HEK293 (cell line): ENCODE data around the gene SPDYC.
A peak's percentile ranks its signal among the peaks of the same experiment; 100 is the strongest.

Experiments
- CTCF ChIA-PET: fragments of 350-600 bp; formaldehyde crosslinking; extraction: SDS; loops from one replicate; lab custom pipeline; 2021; ENCODE audit warnings: antibody characterized with exemption; lab: Yijun Ruan, JAX
- POLR2A ChIA-PET: fragments of 300-600 bp; formaldehyde crosslinking; extraction: SDS; loops from one replicate; lab custom pipeline; 2020; ENCODE audit warnings: antibody characterized with exemption, inconsistent platforms; lab: Yijun Ruan, JAX
- H3K27ac ChIP-seq: fragments of 200-500 bp; sonication (Bioruptor generic); 2 replicates; pipeline ENCODE4 v1.5.1; 2014; ENCODE audit warnings: low read depth, low read length, control low read depth, inconsistent platforms; ENCODE audit errors: extremely low read depth
- H3K36me3 ChIP-seq, 2 experiments: fragments of 200-500 bp in 1 of 2; sonication (Bioruptor generic) in 1 of 2; 1 replicate in 1 of 2; 2 replicates in 1 of 2; pipeline ENCODE4 v1.5.1; 2014 to 2017; ENCODE audit warnings: inconsistent platforms in 2 of 2, low read length in 2 of 2; ENCODE audit not compliant: control insufficient read depth in 2 of 2, insufficient read depth in 1 of 2
- H3K4me1 ChIP-seq: fragments of 200-500 bp; sonication (Bioruptor generic); 2 replicates; pipeline ENCODE4 v1.5.1; 2014; ENCODE audit warnings: mild to moderate bottlenecking, low read length, inconsistent platforms; ENCODE audit not compliant: control insufficient read depth, insufficient read depth
- H3K4me3 ChIP-seq: 2 replicates; pipeline ENCODE4 v1.5.1; 2011; ENCODE audit warnings: low read depth, mild to moderate bottlenecking, control low read depth, low read length, moderate library complexity
- H3K9me3 ChIP-seq: fragments of 200-500 bp; sonication (Bioruptor generic); 2 replicates; pipeline ENCODE4 v1.5.1; 2014; ENCODE audit warnings: low read depth, low read length, inconsistent platforms; ENCODE audit not compliant: control insufficient read depth, insufficient read depth
- FEZF1 ChIP-seq: fragments of 450-650 bp; formaldehyde crosslinking; IDR thresholded peaks from 2 replicates; pipeline ENCODE4 v1.5.1; 2016; ENCODE audit warnings: missing biosample characterization, missing genetic modification characterization
- HOXC10 ChIP-seq: sonication (generic); formaldehyde crosslinking; IDR thresholded peaks from 2 replicates; pipeline ENCODE4 v1.8.1; 2023; ENCODE audit warnings: mild to moderate bottlenecking, missing genetic modification reagents
- KLF1 ChIP-seq: fragments of 450-650 bp; formaldehyde crosslinking; IDR thresholded peaks from 2 replicates; pipeline ENCODE4 v1.5.1; 2016; ENCODE audit warnings: missing biosample characterization, missing genetic modification characterization
- KLF10 ChIP-seq: fragments of 450-650 bp; IDR thresholded peaks from 2 replicates; pipeline ENCODE4 v1.5.1; 2018; ENCODE audit warnings: missing biosample characterization, mild to moderate bottlenecking, missing genetic modification characterization
- SCRT1 ChIP-seq: fragments of 450-650 bp; formaldehyde crosslinking; IDR thresholded peaks from 2 replicates; pipeline ENCODE4 v1.5.1; 2016; ENCODE audit warnings: missing biosample characterization, missing genetic modification characterization, borderline replicate concordance
- SP3 ChIP-seq: fragments of 450-650 bp; formaldehyde crosslinking; IDR thresholded peaks from 2 replicates; pipeline ENCODE4 v1.5.1; 2016; ENCODE audit warnings: missing biosample characterization, missing genetic modification characterization
- ZBTB17 ChIP-seq: fragments of 450-650 bp; formaldehyde crosslinking; IDR thresholded peaks from 2 replicates; pipeline ENCODE4 v1.5.1; 2016; ENCODE audit warnings: missing biosample characterization, missing genetic modification characterization
- ZEB2 ChIP-seq: fragments of 450-650 bp; formaldehyde crosslinking; IDR thresholded peaks from 2 replicates; pipeline ENCODE4 v1.5.1; 2016; ENCODE audit warnings: missing biosample characterization, missing genetic modification characterization
- ZFP69B ChIP-seq: fragments of 450-650 bp; formaldehyde crosslinking; IDR thresholded peaks from 2 replicates; pipeline ENCODE4 v1.5.1; 2016; ENCODE audit warnings: missing biosample characterization, missing genetic modification characterization
- ZNF10 ChIP-seq: fragments of 450-650 bp; formaldehyde crosslinking; IDR thresholded peaks from 2 replicates; pipeline ENCODE4 v1.5.1; 2017; ENCODE audit warnings: missing biosample characterization, missing genetic modification characterization
- ZNF140 ChIP-seq: fragments of 450-650 bp; formaldehyde crosslinking; IDR thresholded peaks from 2 replicates; pipeline ENCODE4 v1.5.1; 2016; ENCODE audit warnings: missing biosample characterization, missing genetic modification characterization
- ZNF175 ChIP-seq: fragments of 450-650 bp; formaldehyde crosslinking; IDR thresholded peaks from 2 replicates; pipeline ENCODE4 v1.5.1; 2016; ENCODE audit warnings: missing biosample characterization, missing genetic modification characterization
- ZNF239 ChIP-seq: fragments of 450-650 bp; formaldehyde crosslinking; IDR thresholded peaks from 2 replicates; pipeline ENCODE4 v1.5.1; 2016; ENCODE audit warnings: missing biosample characterization, missing genetic modification characterization
- ZNF426 ChIP-seq: fragments of 450-650 bp; formaldehyde crosslinking; IDR thresholded peaks from 2 replicates; pipeline ENCODE4 v1.5.1; 2017; ENCODE audit warnings: missing biosample characterization, missing genetic modification characterization, mild to moderate bottlenecking, inconsistent platforms, moderate library complexity
- ZNF514 ChIP-seq: fragments of 450-650 bp; formaldehyde crosslinking; IDR thresholded peaks from 2 replicates; pipeline ENCODE4 v1.5.1; 2016; ENCODE audit warnings: missing biosample characterization, missing genetic modification characterization
- ZNF549 ChIP-seq: fragments of 450-650 bp; IDR thresholded peaks from 2 replicates; pipeline ENCODE4 v1.5.1; 2018; ENCODE audit warnings: missing biosample characterization, missing genetic modification characterization, mild to moderate bottlenecking, inconsistent platforms, moderate library complexity
- ZNF560 ChIP-seq: fragments of 450-650 bp; formaldehyde crosslinking; IDR thresholded peaks from 2 replicates; pipeline ENCODE4 v1.5.1; 2017; ENCODE audit warnings: missing biosample characterization, missing genetic modification characterization, borderline replicate concordance
- ZNF701 ChIP-seq: fragments of 450-650 bp; formaldehyde crosslinking; IDR thresholded peaks from 2 replicates; pipeline ENCODE4 v1.5.1; 2016; ENCODE audit warnings: missing biosample characterization, missing genetic modification characterization
- ZNF830 ChIP-seq: fragments of 450-650 bp; IDR thresholded peaks from 2 replicates; pipeline ENCODE4 v1.5.0; 2018; ENCODE audit warnings: missing biosample characterization, missing genetic modification characterization, low read depth, mild to moderate bottlenecking, moderate library complexity
- ZNF843 ChIP-seq: fragments of 450-650 bp; formaldehyde crosslinking; IDR thresholded peaks from 2 replicates; pipeline ENCODE4 v1.5.1; 2016; ENCODE audit warnings: missing biosample characterization, missing genetic modification characterization
- ZSCAN23 ChIP-seq: fragments of 450-650 bp; formaldehyde crosslinking; IDR thresholded peaks from 2 replicates; pipeline ENCODE4 v1.5.1; 2016; ENCODE audit warnings: missing biosample characterization, missing genetic modification characterization
- TF ChIP-seq, protein P1 (sequence below): fragments of 450-650 bp; formaldehyde crosslinking; IDR thresholded peaks from 2 replicates; pipeline ENCODE4 v1.5.1; 2016; ENCODE audit warnings: missing biosample characterization, missing genetic modification characterization
- TF ChIP-seq, protein P2 (sequence below): fragments of 450-650 bp; IDR thresholded peaks from 2 replicates; pipeline ENCODE4 v1.5.1; 2018; ENCODE audit warnings: missing biosample characterization, missing genetic modification characterization
- TF ChIP-seq, protein P3 (sequence below): fragments of 450-650 bp; formaldehyde crosslinking; IDR thresholded peaks from 2 replicates; pipeline ENCODE4 v1.5.1; 2017; ENCODE audit warnings: missing biosample characterization, missing genetic modification characterization
- TF ChIP-seq, protein P4 (sequence below): fragments of 450-650 bp; formaldehyde crosslinking; IDR thresholded peaks from 2 replicates; pipeline ENCODE4 v1.5.1; 2017; ENCODE audit warnings: missing biosample characterization, missing genetic modification characterization
- TF ChIP-seq, protein P5 (sequence below): fragments of 450-650 bp; IDR thresholded peaks from 2 replicates; pipeline ENCODE4 v1.5.1; 2018; ENCODE audit warnings: missing biosample characterization, mild to moderate bottlenecking, missing genetic modification characterization
- TF ChIP-seq, protein P6 (sequence below): fragments of 450-650 bp; formaldehyde crosslinking; IDR thresholded peaks from 2 replicates; pipeline ENCODE4 v1.5.1; 2016; ENCODE audit warnings: missing biosample characterization, missing genetic modification characterization

Gene SPDYC

DNA sequence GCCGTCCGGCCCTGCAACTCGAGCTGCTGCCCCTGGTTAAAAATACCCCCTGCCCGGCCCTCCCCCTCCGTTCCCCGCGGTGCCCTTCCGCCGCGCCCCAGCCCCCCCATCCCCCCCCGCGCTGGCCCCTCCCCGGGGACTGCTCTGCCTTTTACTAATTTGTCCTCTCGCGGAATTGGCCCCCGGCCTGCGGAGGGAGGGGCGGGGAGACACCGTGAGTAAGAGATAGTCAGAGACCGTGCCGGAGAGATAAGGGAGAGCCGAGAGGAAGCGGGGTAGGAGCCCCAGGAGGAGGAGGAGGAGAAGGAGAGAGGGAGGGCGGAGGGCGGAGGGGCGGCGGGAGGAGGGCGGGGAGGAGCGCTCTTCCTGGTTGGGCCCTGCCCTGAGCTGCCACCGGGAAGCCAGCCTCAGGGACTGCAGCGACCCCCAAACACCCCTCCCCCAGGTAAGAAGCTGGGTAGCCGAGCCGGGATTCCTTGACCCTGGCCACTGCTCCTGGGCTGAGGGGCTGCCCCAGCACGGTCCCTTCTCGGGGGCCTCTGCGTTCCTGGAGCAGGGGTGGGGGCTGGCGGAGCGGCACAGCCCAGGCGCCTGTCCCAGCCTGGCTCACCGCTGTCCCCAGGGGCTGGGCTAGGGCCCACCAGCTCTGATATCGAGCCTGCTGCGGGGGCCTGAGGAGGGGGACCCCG, 11.7 kb downstream of the SPDYC start, which contains the start of gene CAPN1:
CAPN1 (plus strand) TSS at position 360 of the 689 bp plus-strand sequence. CDS start 774 bp downstream, outside the sequence.
- no peaks in the 10 kb centered on the region for H3K9me3 ChIP-seq
- H3K4me1 ChIP-seq: no peaks in the 10 kb centered on the region
- ChIA-PET CTCF (interaction anchor here (0.6 to 2.4 kb wide), 11 partner anchors 15 to 169 kb away, joined by 3 to 6 read pairs (median 3); partner anchors contain the start of genes ARL2 and ZNHIT2), POLR2A (interaction anchor here (0.5 to 2.8 kb wide), 13 partner anchors 36 to 403 kb away, joined by 3 to 23 read pairs (median 5); partner anchors contain the start of genes FAU, MRPL49, POLA2 and TM7SF2)
- peak within 1 kb of the TSS; percentile 80; the same call in 1 of the 2 replicates for H3K27ac ChIP-seq
- H3K4me3 ChIP-seq: peak within 1 kb of the TSS; percentile 91
- peaks cover 0 to 34% of the 10 kb centered on the region in 2 experiments; a peak in 1 of 3 replicates for H3K36me3 ChIP-seq
- TF ChIP-seq, protein P1, sequence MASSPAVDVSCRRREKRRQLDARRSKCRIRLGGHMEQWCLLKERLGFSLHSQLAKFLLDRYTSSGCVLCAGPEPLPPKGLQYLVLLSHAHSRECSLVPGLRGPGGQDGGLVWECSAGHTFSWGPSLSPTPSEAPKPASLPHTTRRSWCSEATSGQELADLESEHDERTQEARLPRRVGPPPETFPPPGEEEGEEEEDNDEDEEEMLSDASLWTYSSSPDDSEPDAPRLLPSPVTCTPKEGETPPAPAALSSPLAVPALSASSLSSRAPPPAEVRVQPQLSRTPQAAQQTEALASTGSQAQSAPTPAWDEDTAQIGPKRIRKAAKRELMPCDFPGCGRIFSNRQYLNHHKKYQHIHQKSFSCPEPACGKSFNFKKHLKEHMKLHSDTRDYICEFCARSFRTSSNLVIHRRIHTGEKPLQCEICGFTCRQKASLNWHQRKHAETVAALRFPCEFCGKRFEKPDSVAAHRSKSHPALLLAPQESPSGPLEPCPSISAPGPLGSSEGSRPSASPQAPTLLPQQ: peak; percentile 86; the same call in 1 of the 2 replicates
- TF ChIP-seq KLF1: peak; percentile 21; the same call in 1 of the 2 replicates
- no peak for TF ChIP-seq ZNF514 (tag by site-specific recombination)
- no peak for TF ChIP-seq ZNF830
- no peak for TF ChIP-seq KLF10 (tag by site-specific recombination)
- no peak for TF ChIP-seq ZNF560
- TF ChIP-seq, protein P2, sequence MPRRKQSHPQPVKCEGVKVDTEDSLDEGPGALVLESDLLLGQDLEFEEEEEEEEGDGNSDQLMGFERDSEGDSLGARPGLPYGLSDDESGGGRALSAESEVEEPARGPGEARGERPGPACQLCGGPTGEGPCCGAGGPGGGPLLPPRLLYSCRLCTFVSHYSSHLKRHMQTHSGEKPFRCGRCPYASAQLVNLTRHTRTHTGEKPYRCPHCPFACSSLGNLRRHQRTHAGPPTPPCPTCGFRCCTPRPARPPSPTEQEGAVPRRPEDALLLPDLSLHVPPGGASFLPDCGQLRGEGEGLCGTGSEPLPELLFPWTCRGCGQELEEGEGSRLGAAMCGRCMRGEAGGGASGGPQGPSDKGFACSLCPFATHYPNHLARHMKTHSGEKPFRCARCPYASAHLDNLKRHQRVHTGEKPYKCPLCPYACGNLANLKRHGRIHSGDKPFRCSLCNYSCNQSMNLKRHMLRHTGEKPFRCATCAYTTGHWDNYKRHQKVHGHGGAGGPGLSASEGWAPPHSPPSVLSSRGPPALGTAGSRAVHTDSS (tag by site-specific recombination): 0 out of 2 replicates have a peak, but pooled peaks have one; percentile 15
- TF ChIP-seq ZBTB17 (tag by site-specific recombination): 0 out of 2 replicates have a peak, but pooled peaks have one; percentile 13
- TF ChIP-seq ZNF426 (tag by site-specific recombination): no peak
- no peak for TF ChIP-seq ZNF843
- no peak for TF ChIP-seq ZSCAN23 (tag by site-specific recombination)
- TF ChIP-seq HOXC10 (CRISPR knock-in tag): no peak
- TF ChIP-seq ZNF175 (tag by site-specific recombination): no peak
- no peak for TF ChIP-seq ZNF701 (tag by site-specific recombination)
- TF ChIP-seq SP3: peak; percentile 30
- TF ChIP-seq, protein P3, sequence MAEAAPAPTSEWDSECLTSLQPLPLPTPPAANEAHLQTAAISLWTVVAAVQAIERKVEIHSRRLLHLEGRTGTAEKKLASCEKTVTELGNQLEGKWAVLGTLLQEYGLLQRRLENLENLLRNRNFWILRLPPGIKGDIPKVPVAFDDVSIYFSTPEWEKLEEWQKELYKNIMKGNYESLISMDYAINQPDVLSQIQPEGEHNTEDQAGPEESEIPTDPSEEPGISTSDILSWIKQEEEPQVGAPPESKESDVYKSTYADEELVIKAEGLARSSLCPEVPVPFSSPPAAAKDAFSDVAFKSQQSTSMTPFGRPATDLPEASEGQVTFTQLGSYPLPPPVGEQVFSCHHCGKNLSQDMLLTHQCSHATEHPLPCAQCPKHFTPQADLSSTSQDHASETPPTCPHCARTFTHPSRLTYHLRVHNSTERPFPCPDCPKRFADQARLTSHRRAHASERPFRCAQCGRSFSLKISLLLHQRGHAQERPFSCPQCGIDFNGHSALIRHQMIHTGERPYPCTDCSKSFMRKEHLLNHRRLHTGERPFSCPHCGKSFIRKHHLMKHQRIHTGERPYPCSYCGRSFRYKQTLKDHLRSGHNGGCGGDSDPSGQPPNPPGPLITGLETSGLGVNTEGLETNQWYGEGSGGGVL (tag by site-specific recombination): peak; percentile 78
- TF ChIP-seq ZNF549 (tag by site-specific recombination): no peak
- 0 out of 2 replicates have a peak, but pooled peaks have one; percentile 21 for TF ChIP-seq ZEB2 (tag by site-specific recombination)
- peak; percentile 69; the same call in 1 of the 2 replicates for TF ChIP-seq ZFP69B
- TF ChIP-seq, protein P4, sequence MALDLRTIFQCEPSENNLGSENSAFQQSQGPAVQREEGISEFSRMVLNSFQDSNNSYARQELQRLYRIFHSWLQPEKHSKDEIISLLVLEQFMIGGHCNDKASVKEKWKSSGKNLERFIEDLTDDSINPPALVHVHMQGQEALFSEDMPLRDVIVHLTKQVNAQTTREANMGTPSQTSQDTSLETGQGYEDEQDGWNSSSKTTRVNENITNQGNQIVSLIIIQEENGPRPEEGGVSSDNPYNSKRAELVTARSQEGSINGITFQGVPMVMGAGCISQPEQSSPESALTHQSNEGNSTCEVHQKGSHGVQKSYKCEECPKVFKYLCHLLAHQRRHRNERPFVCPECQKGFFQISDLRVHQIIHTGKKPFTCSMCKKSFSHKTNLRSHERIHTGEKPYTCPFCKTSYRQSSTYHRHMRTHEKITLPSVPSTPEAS (tag by site-specific recombination): no peak
- TF ChIP-seq ZNF239 (tag by site-specific recombination): no peak
- TF ChIP-seq ZNF10 (tag by site-specific recombination): no peak
- TF ChIP-seq, protein P5, sequence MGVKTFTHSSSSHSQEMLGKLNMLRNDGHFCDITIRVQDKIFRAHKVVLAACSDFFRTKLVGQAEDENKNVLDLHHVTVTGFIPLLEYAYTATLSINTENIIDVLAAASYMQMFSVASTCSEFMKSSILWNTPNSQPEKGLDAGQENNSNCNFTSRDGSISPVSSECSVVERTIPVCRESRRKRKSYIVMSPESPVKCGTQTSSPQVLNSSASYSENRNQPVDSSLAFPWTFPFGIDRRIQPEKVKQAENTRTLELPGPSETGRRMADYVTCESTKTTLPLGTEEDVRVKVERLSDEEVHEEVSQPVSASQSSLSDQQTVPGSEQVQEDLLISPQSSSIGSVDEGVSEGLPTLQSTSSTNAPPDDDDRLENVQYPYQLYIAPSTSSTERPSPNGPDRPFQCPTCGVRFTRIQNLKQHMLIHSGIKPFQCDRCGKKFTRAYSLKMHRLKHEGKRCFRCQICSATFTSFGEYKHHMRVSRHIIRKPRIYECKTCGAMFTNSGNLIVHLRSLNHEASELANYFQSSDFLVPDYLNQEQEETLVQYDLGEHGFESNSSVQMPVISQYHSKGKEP (tag by site-specific recombination): no peak
- 0 out of 2 replicates have a peak, but pooled peaks have one; percentile 13 for TF ChIP-seq FEZF1 (tag by site-specific recombination)
- TF ChIP-seq, protein P6, sequence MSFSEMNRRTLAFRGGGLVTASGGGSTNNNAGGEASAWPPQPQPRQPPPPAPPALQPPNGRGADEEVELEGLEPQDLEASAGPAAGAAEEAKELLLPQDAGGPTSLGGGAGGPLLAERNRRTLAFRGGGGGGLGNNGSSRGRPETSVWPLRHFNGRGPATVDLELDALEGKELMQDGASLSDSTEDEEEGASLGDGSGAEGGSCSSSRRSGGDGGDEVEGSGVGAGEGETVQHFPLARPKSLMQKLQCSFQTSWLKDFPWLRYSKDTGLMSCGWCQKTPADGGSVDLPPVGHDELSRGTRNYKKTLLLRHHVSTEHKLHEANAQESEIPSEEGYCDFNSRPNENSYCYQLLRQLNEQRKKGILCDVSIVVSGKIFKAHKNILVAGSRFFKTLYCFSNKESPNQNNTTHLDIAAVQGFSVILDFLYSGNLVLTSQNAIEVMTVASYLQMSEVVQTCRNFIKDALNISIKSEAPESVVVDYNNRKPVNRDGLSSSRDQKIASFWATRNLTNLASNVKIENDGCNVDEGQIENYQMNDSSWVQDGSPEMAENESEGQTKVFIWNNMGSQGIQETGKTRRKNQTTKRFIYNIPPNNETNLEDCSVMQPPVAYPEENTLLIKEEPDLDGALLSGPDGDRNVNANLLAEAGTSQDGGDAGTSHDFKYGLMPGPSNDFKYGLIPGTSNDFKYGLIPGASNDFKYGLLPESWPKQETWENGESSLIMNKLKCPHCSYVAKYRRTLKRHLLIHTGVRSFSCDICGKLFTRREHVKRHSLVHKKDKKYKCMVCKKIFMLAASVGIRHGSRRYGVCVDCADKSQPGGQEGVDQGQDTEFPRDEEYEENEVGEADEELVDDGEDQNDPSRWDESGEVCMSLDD (tag by site-specific recombination): no peak
- TF ChIP-seq SCRT1 (tag by site-specific recombination): no peak
- TF ChIP-seq ZNF140 (tag by site-specific recombination): no peak
